ENCODE measurements around the gene LMX1A. TPM values are rescaled to one million over a fixed set of nuclear protein-coding genes. Genes with fewer than 3 reads are reported as not detected.

The LMX1A gene
- total and polyA plus RNA-seq, 2 donors, result 0.05 to 0.11 TPM

- no peak for DNase-seq (ENCODE audit: low read depth in 6 of 9, low spot score in 9 of 9)
- no peak overlapping the region for H3K4me3 ChIP-seq (ENCODE audit: low read length in 2 of 2)
Measured at GRCh38 chr1:165179306-165179705, 177.2 kb downstream of the LMX1A start.

GRCh38 chr1:165174491-165174890 lies 182.0 kb downstream of the LMX1A start:
- no peak for DNase-seq (ENCODE audit: low read depth in 6 of 9, low spot score in 9 of 9)
- 93% methylated on average over 4 of the region's 4 CpGs for WGBS
- Histone ChIP-seq H3K27ac (ENCODE audit: low read depth in 1 of 2, low read length in 1 of 2) (no peak overlapping the region), H3K4me3 (ENCODE audit: low read length in 2 of 2) (no peak overlapping the region), H3K9me3 (ENCODE audit: control insufficient read depth in 2 of 2, insufficient read depth in 1 of 2, low read length in 1 of 2) (no peaks in the 10 kb centered on the region), H3K4me1 (ENCODE audit: control insufficient read depth in 2 of 2, insufficient read depth in 2 of 2, low read length in 2 of 2) (no peaks in the 10 kb centered on the region), H3K27me3 (ENCODE audit: control insufficient read depth in 2 of 2, insufficient read depth in 1 of 2, low read length in 1 of 2) (no peaks in the 10 kb centered on the region), H3K36me3 (ENCODE audit: control insufficient read depth in 2 of 2, insufficient read depth in 2 of 2, low read length in 1 of 2) (no peaks in the 10 kb centered on the region)

More at GRCh38 chr1:165179306-165179705, 177.2 kb downstream of the LMX1A start:
- H3K27me3 ChIP-seq (ENCODE audit: control insufficient read depth in 2 of 2, insufficient read depth in 1 of 2, low read length in 1 of 2), result no peaks in the 10 kb centered on the region
- peaks cover 0 to 3% of the 10 kb centered on the region in 2 donors for H3K9me3 ChIP-seq (ENCODE audit: control insufficient read depth in 2 of 2, insufficient read depth in 1 of 2, low read length in 1 of 2)
- H3K4me1 ChIP-seq (ENCODE audit: control insufficient read depth in 2 of 2, insufficient read depth in 2 of 2, low read length in 2 of 2), result no peaks in the 10 kb centered on the region
- no peaks in the 10 kb centered on the region for H3K36me3 ChIP-seq (ENCODE audit: control insufficient read depth in 2 of 2, insufficient read depth in 2 of 2, low read length in 1 of 2)
- no peak overlapping the region for H3K27ac ChIP-seq (ENCODE audit: low read depth in 1 of 2, low read length in 1 of 2)
- WGBS, result 78% methylated on average over 6 of the region's 6 CpGs

- Histone ChIP-seq H3K9me3 (ENCODE audit: control insufficient read depth in 2 of 2, insufficient read depth in 1 of 2, low read length in 1 of 2) (no peaks in the 10 kb centered on the region), H3K27ac (ENCODE audit: low read depth in 1 of 2, low read length in 1 of 2) (no peak overlapping the region), H3K4me3 (ENCODE audit: low read length in 2 of 2) (no peak overlapping the region), H3K4me1 (ENCODE audit: control insufficient read depth in 2 of 2, insufficient read depth in 2 of 2, low read length in 2 of 2) (no peaks in the 10 kb centered on the region), H3K36me3 (ENCODE audit: control insufficient read depth in 2 of 2, insufficient read depth in 2 of 2, low read length in 1 of 2) (no peaks in the 10 kb centered on the region), H3K27me3 (ENCODE audit: control insufficient read depth in 2 of 2, insufficient read depth in 1 of 2, low read length in 1 of 2) (no peaks in the 10 kb centered on the region)
- WGBS, result 97% methylated on average over 4 of the region's 4 CpGs
- no peak for DNase-seq (ENCODE audit: low read depth in 6 of 9, low spot score in 9 of 9)
Measured at GRCh38 chr1:165173818-165174217, 182.7 kb downstream of the LMX1A start.

GRCh38 chr1:165173409-165173808 lies 183.1 kb downstream of the LMX1A start:
- H3K27me3 ChIP-seq (ENCODE audit: control insufficient read depth in 2 of 2, insufficient read depth in 1 of 2, low read length in 1 of 2), result no peaks in the 10 kb centered on the region
- H3K27ac ChIP-seq (ENCODE audit: low read depth in 1 of 2, low read length in 1 of 2), result no peak overlapping the region
- DNase-seq (ENCODE audit: low read depth in 6 of 9, low spot score in 9 of 9), result no peak
- 75% methylated on average over 2 of the region's 2 CpGs for WGBS
- no peaks in the 10 kb centered on the region for H3K9me3 ChIP-seq (ENCODE audit: control insufficient read depth in 2 of 2, insufficient read depth in 1 of 2, low read length in 1 of 2)
- H3K4me1 ChIP-seq (ENCODE audit: control insufficient read depth in 2 of 2, insufficient read depth in 2 of 2, low read length in 2 of 2), result no peaks in the 10 kb centered on the region
- H3K4me3 ChIP-seq (ENCODE audit: low read length in 2 of 2), result no peak overlapping the region
- H3K36me3 ChIP-seq (ENCODE audit: control insufficient read depth in 2 of 2, insufficient read depth in 2 of 2, low read length in 1 of 2), result no peaks in the 10 kb centered on the region

- Histone ChIP-seq H3K27ac (ENCODE audit: low read depth in 1 of 2, low read length in 1 of 2) (no peak overlapping the region), H3K36me3 (ENCODE audit: control insufficient read depth in 2 of 2, insufficient read depth in 2 of 2, low read length in 1 of 2) (no peaks in the 10 kb centered on the region), H3K27me3 (ENCODE audit: control insufficient read depth in 2 of 2, insufficient read depth in 1 of 2, low read length in 1 of 2) (no peaks in the 10 kb centered on the region), H3K9me3 (ENCODE audit: control insufficient read depth in 2 of 2, insufficient read depth in 1 of 2, low read length in 1 of 2) (no peaks in the 10 kb centered on the region), H3K4me3 (ENCODE audit: low read length in 2 of 2) (no peak overlapping the region), H3K4me1 (ENCODE audit: control insufficient read depth in 2 of 2, insufficient read depth in 2 of 2, low read length in 2 of 2) (no peaks in the 10 kb centered on the region)
- DNase-seq (ENCODE audit: low read depth in 6 of 9, low spot score in 9 of 9), result no peak
- WGBS, result 89% methylated on average over 2 of the region's 2 CpGs
Measured at GRCh38 chr1:165172666-165173065, 183.8 kb downstream of the LMX1A start.

- Histone ChIP-seq H3K27me3 (ENCODE audit: control insufficient read depth in 2 of 2, insufficient read depth in 1 of 2, low read length in 1 of 2) (no peaks in the 10 kb centered on the region), H3K4me1 (ENCODE audit: control insufficient read depth in 2 of 2, insufficient read depth in 2 of 2, low read length in 2 of 2) (no peaks in the 10 kb centered on the region), H3K27ac (ENCODE audit: low read depth in 1 of 2, low read length in 1 of 2) (no peak overlapping the region), H3K4me3 (ENCODE audit: low read length in 2 of 2) (no peak overlapping the region), H3K9me3 (ENCODE audit: control insufficient read depth in 2 of 2, insufficient read depth in 1 of 2, low read length in 1 of 2) (no peaks in the 10 kb centered on the region), H3K36me3 (ENCODE audit: control insufficient read depth in 2 of 2, insufficient read depth in 2 of 2, low read length in 1 of 2) (no peaks in the 10 kb centered on the region)
- no peak for DNase-seq (ENCODE audit: low read depth in 6 of 9, low spot score in 9 of 9)
- WGBS, result 82% methylated on average over 3 of the region's 3 CpGs
Measured at GRCh38 chr1:165169729-165170128, 186.8 kb downstream of the LMX1A start.

- WGBS, result 15% methylated on average over 1 of the region's 1 CpG
- no peak for DNase-seq (ENCODE audit: low read depth in 6 of 9, low spot score in 9 of 9)
- no peaks in the 10 kb centered on the region for H3K9me3 ChIP-seq (ENCODE audit: control insufficient read depth in 2 of 2, insufficient read depth in 1 of 2, low read length in 1 of 2)
- H3K4me3 ChIP-seq (ENCODE audit: low read length in 2 of 2), result no peak overlapping the region
- H3K36me3 ChIP-seq (ENCODE audit: control insufficient read depth in 2 of 2, insufficient read depth in 2 of 2, low read length in 1 of 2), result no peaks in the 10 kb centered on the region
- H3K27me3 ChIP-seq (ENCODE audit: control insufficient read depth in 2 of 2, insufficient read depth in 1 of 2, low read length in 1 of 2), result no peaks in the 10 kb centered on the region
- no peak overlapping the region for H3K27ac ChIP-seq (ENCODE audit: low read depth in 1 of 2, low read length in 1 of 2)
- H3K4me1 ChIP-seq (ENCODE audit: control insufficient read depth in 2 of 2, insufficient read depth in 2 of 2, low read length in 2 of 2), result no peaks in the 10 kb centered on the region
Measured at GRCh38 chr1:165169028-165169427, 187.5 kb downstream of the LMX1A start.

GRCh38 chr1:165168467-165168866 lies 188.0 kb downstream of the LMX1A start:
- no peaks in the 10 kb centered on the region for H3K27me3 ChIP-seq (ENCODE audit: control insufficient read depth in 2 of 2, insufficient read depth in 1 of 2, low read length in 1 of 2)
- 70% methylated on average over 4 of the region's 4 CpGs for WGBS
- no peak for DNase-seq (ENCODE audit: low read depth in 6 of 9, low spot score in 9 of 9)

GRCh38 chr1:165162671-165163241 lies 193.8 kb downstream of the LMX1A start:
- Histone ChIP-seq H3K36me3 (ENCODE audit: control insufficient read depth in 2 of 2, insufficient read depth in 2 of 2, low read length in 1 of 2) (no peaks in the 10 kb centered on the region), H3K27me3 (ENCODE audit: control insufficient read depth in 2 of 2, insufficient read depth in 1 of 2, low read length in 1 of 2) (no peaks in the 10 kb centered on the region), H3K27ac (ENCODE audit: low read depth in 1 of 2, low read length in 1 of 2) (no peak overlapping the region), H3K9me3 (ENCODE audit: control insufficient read depth in 2 of 2, insufficient read depth in 1 of 2, low read length in 1 of 2) (no peaks in the 10 kb centered on the region), H3K4me3 (ENCODE audit: low read length in 2 of 2) (no peak overlapping the region), H3K4me1 (ENCODE audit: control insufficient read depth in 2 of 2, insufficient read depth in 2 of 2, low read length in 2 of 2) (peaks cover 0 to 2% of the 10 kb centered on the region in 2 donors)
- peak in 1 of 9 donors; percentile 25 for DNase-seq (ENCODE audit: low read depth in 6 of 9, low spot score in 9 of 9)
- 66% methylated on average over 11 of the region's 11 CpGs for WGBS

More at GRCh38 chr1:165168467-165168866, 188.0 kb downstream of the LMX1A start:
- H3K36me3 ChIP-seq (ENCODE audit: control insufficient read depth in 2 of 2, insufficient read depth in 2 of 2, low read length in 1 of 2), result no peaks in the 10 kb centered on the region
- H3K27ac ChIP-seq (ENCODE audit: low read depth in 1 of 2, low read length in 1 of 2), result no peak overlapping the region
- no peaks in the 10 kb centered on the region for H3K4me1 ChIP-seq (ENCODE audit: control insufficient read depth in 2 of 2, insufficient read depth in 2 of 2, low read length in 2 of 2)
- H3K9me3 ChIP-seq (ENCODE audit: control insufficient read depth in 2 of 2, insufficient read depth in 1 of 2, low read length in 1 of 2), result no peaks in the 10 kb centered on the region
- no peak overlapping the region for H3K4me3 ChIP-seq (ENCODE audit: low read length in 2 of 2)
